IPS DF 19.7 (cell line): ENCODE results near the gene KRCC1.
"Not testable (repeated sequence)": the region's sequence is repeated elsewhere in the genome, so short reads cannot be mapped to it uniquely, and the experiment has no call there.

Experiments
- DNase-seq: peaks from one replicate; pipeline ENCODE4 v3.0.0-alpha.2; 2013; ENCODE audit warnings: low read depth, low spot score

The KRCC1 gene

DNA sequence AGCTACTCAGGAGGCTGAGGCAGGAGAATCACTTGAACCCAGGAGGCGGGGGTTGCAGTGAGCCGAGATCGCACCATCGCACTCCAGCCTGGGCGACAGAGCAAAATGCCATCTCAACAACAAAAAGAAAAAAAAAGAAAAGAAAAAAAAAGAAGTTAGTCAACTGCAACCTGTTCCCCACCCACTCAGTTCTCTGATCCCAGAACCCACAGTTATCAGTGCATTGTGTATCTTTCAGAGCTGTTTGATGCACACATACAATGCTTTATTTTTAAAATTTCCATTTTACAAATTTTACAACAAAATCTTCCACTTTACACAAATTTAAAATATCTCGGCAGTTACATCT is 53.2 kb downstream of the KRCC1 start:
- DNase-seq: no peak

DNA sequence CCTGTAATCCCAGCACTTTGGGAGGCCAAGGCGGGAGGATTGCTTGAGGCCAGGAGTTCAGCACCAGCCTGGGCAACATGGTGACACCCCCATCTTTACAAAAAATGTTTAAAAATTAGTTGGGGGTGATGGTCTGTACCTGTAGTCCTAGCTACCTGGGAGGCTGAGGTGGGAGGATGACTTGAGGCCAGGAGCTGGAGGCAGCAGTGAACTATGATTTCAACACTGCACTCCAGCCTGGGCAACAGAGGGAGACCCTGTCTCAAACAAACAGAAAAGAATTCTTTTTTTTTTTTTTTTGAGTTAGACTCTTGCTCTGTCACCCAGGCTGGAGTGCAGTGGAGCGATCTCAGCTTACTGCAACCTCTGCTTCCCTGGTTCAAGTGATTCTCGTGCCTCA is 55.1 kb downstream of the KRCC1 start:
- DNase-seq: not testable (repeated sequence)

DNA sequence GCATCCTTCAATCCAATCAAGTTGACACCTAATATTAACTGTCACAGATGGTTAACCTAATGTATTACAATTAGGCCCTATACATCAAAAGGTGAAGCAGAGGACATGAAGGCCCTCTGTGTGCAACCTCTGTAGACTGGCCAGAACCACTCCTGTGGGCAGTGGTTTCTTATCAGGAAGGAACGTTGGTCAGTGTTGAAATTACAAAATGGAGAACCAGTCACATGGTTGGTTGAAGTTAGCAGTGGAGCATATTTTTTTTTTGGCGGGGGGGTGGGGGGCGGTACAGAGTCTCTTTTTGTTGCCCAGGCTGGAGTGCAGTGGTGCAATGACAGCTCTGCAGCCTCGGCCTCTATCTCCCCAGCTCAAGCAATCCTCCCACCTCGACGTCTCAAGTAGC is 59.0 kb downstream of the KRCC1 start:
- DNase-seq: no peak

- DNase-seq: no peak
Observed at GRCh38 chr2:87995756-87996155, 59.8 kb downstream of the KRCC1 start.

GRCh38 chr2:87994304-87994850 is 61.2 kb downstream of the KRCC1 start:
- not testable (repeated sequence) for DNase-seq

- not testable (repeated sequence) for DNase-seq
Observed at GRCh38 chr2:87992569-87992968, 63.0 kb downstream of the KRCC1 start.

- not testable (repeated sequence) for DNase-seq
Observed at GRCh38 chr2:87987473-87987872, 68.1 kb downstream of the KRCC1 start.

GRCh38 chr2:87985902-87986301 is 69.7 kb downstream of the KRCC1 start:
- DNase-seq: not testable (repeated sequence)

DNA sequence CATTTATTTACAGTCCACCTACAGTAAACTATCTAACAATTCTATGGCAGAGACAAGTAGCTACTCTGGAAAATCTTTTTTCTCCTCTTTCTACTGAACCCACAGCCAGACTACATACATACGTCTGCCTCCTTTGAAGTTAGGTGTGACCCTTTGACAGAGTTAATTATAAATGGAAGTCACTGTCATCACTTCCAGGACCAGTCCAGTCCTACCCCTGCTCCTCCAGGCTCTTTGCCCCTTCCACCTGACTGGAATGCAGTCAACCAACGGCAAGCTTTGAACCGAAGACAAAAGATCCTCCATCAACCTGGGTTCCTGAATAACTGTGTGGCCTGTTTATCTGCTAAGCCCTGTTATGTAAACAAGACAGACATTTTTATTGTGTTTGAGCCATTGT is 74.4 kb downstream of the KRCC1 start:
- not testable (repeated sequence) for DNase-seq
